K562 (cell line): ENCODE data around the gene DNALI1. TPM values are rescaled to one million over a fixed set of nuclear protein-coding genes. Genes with fewer than 3 reads are reported as not detected.

Source experiments
- BRD4 ChIP-seq: fragments of 200-600 bp; sonication (generic); IDR thresholded peaks from 2 replicates; pipeline ENCODE4 v1.6.1; 2017; ENCODE audit warnings: inconsistent platforms
- DDX20 ChIP-seq: fragments of 450-650 bp; IDR thresholded peaks from 2 replicates; pipeline ENCODE4 v1.6.1; 2016; ENCODE audit warnings: missing genetic modification characterization, low read depth, mild to moderate bottlenecking, missing compliant biosample characterization, moderate library complexity
- DMBX1 ChIP-seq: fragments of 250-450 bp; sonication (Bioruptor Pico); IDR thresholded peaks from 2 replicates; pipeline ENCODE4 v1.8.0; 2022; ENCODE audit warnings: inconsistent platforms, mild to moderate bottlenecking, moderate library complexity, borderline replicate concordance
- FIP1L1 ChIP-seq: fragments of 200-400 bp; formaldehyde crosslinking; IDR thresholded peaks from 2 replicates; pipeline ENCODE4 v1.6.1; 2018; ENCODE audit warnings: mild to moderate bottlenecking, low read depth, low read length; ENCODE audit not compliant: poor library complexity, severe bottlenecking
- FOXJ3 ChIP-seq: sonication (generic); formaldehyde crosslinking; IDR thresholded peaks from 2 replicates; pipeline ENCODE4 v1.4.0; 2020; ENCODE audit warnings: mild to moderate bottlenecking, missing genetic modification reagents
- L3MBTL2 ChIP-seq: fragments of 450-650 bp; IDR thresholded peaks from 2 replicates; pipeline ENCODE4 v1.6.1; 2016; ENCODE audit warnings: mild to moderate bottlenecking, moderate library complexity
- LCOR ChIP-seq: sonication (generic); formaldehyde crosslinking; IDR thresholded peaks from 2 replicates; pipeline ENCODE4 v1.8.0; 2022; ENCODE audit warnings: mild to moderate bottlenecking, missing genetic modification reagents
- MCM2 ChIP-seq: fragments of 450-650 bp; IDR thresholded peaks from 2 replicates; pipeline ENCODE4 v1.6.1; 2017; ENCODE audit warnings: low read depth, mild to moderate bottlenecking
- MTA1 ChIP-seq: fragments of 450-650 bp; IDR thresholded peaks from 2 replicates; pipeline ENCODE4 v1.6.1; 2017; ENCODE audit warnings: borderline replicate concordance
- MYC ChIP-seq, 2 experiments: fragments of 250-450 bp in 1 of 2; sonication (Bioruptor Pico) in 1 of 2; IDR thresholded peaks; 2 replicates each; pipeline versions ENCODE4 v1.5.1 to v1.6.1; 2012 to 2021; ENCODE audit warnings: low read depth in 2 of 2, borderline replicate concordance in 1 of 2, improper control_type of control experiment in 1 of 2, low read length in 1 of 2, mild to moderate bottlenecking in 1 of 2, moderate library complexity in 1 of 2
- NCOA2 ChIP-seq, 2 experiments: fragments of 450-650 bp; IDR thresholded peaks; 2 replicates each; pipeline ENCODE4 v1.6.1; 2018; ENCODE audit warnings: mild to moderate bottlenecking in 2 of 2, moderate library complexity in 1 of 2; ENCODE audit not compliant: partially characterized antibody in 2 of 2
- NEUROD1 ChIP-seq: fragments of 150-350 bp; IDR thresholded peaks from 2 replicates; pipeline ENCODE4 v1.6.1; 2014; ENCODE audit warnings: borderline replicate concordance, low read length, low read depth; ENCODE audit not compliant: partially characterized antibody
- NFRKB ChIP-seq: fragments of 450-650 bp; IDR thresholded peaks from 2 replicates; pipeline ENCODE4 v1.6.1; 2016; ENCODE audit warnings: low read depth
- NR1H2 ChIP-seq: sonication (generic); formaldehyde crosslinking; IDR thresholded peaks from 2 replicates; pipeline ENCODE4 v1.4.0; 2020; ENCODE audit warnings: mild to moderate bottlenecking, missing genetic modification reagents
- PCBP2 ChIP-seq: fragments of 200-400 bp; formaldehyde crosslinking; IDR thresholded peaks from 2 replicates; pipeline ENCODE4 v1.6.1; 2018; ENCODE audit warnings: low read length, low read depth, mild to moderate bottlenecking, moderate library complexity; ENCODE audit not compliant: poor library complexity, severe bottlenecking
- TARDBP ChIP-seq: fragments of 450-650 bp; IDR thresholded peaks from 2 replicates; pipeline ENCODE4 v1.6.1; 2016
- TFAM ChIP-seq: fragments of 250-450 bp; sonication (Bioruptor Pico); conservative IDR thresholded peaks from 2 replicates; pipeline ENCODE4 v1.5.0; 2021; ENCODE audit warnings: mild to moderate bottlenecking, moderate library complexity
- ZC3H8 ChIP-seq: fragments of 450-650 bp; IDR thresholded peaks from 2 replicates; pipeline ENCODE4 v1.6.1; 2017
- ZFP1 ChIP-seq: fragments of 450-650 bp; formaldehyde crosslinking; IDR thresholded peaks from 2 replicates; pipeline ENCODE4 v1.4.0; 2020; ENCODE audit warnings: mild to moderate bottlenecking, mixed read lengths
- ZNF165 ChIP-seq: fragments of 250-450 bp; sonication (Bioruptor Pico); IDR thresholded peaks from 2 replicates; pipeline ENCODE4 v1.4.0; 2020; ENCODE audit warnings: borderline replicate concordance
- ZNF561 ChIP-seq: fragments of 450-650 bp; formaldehyde crosslinking; conservative IDR thresholded peaks from 2 replicates; pipeline ENCODE4 v1.4.0; 2020; ENCODE audit warnings: mild to moderate bottlenecking, moderate library complexity
- ZNF589 ChIP-seq: fragments of 200-800 bp; sonication (Bioruptor generic); IDR thresholded peaks from 2 replicates; pipeline ENCODE4 v1.6.1; 2016; ENCODE audit warnings: low read depth, missing genetic modification characterization, missing compliant biosample characterization
- polyA plus RNA-seq, 8 experiments: library from polyadenylated mRNA; depleted of rRNA in 4 of 8; stranded (reverse) in 5 of 8; unstranded in 3 of 8; fragments of >200 nt; fragmentation: Nextera tagmentation in 2 of 8; fragmentation: Illumina TruSeq in 1 of 8; extraction: Ambion mirVana in 2 of 8; extraction: Trizol in 1 of 8; gene quantifications; 2 replicates each; pipeline versions ENCODE4 v1.2.1 to v1.2.3, GENCODE V29; 2011 to 2014; ENCODE audit warnings: inconsistent platforms in 1 of 8, missing spikeins in 1 of 8
- total RNA-seq, 7 experiments: library from RNA; depleted of rRNA in 6 of 7; stranded (reverse); fragments of >200 nt in 6 of 7; fragmentation: Illumina TruSeq in 2 of 7; extraction: Trizol in 2 of 7; gene quantifications; 2 replicates each; pipeline versions ENCODE4 v1.2.1 to v1.2.3, GENCODE V29; 2011 to 2021; ENCODE audit warnings: low replicate concordance in 1 of 7
- TF ChIP-seq, protein P1 (sequence below): sonication (generic); formaldehyde crosslinking; IDR thresholded peaks from 2 replicates; pipeline ENCODE4 v1.8.1; 2023; ENCODE audit warnings: mild to moderate bottlenecking, missing genetic modification reagents
- TF ChIP-seq, protein P2 (sequence below): sonication (generic); formaldehyde crosslinking; IDR thresholded peaks from 2 replicates; pipeline ENCODE4 v1.8.1; 2023; ENCODE audit warnings: mild to moderate bottlenecking, missing genetic modification reagents

Gene DNALI1
- total and polyA plus RNA-seq, 9 of the 15 experiments (the other 6 are each of a cell fraction or from before 2014, with no cell fraction given) = 0.87 to 5.6 (median 1.2) TPM

- TF ChIP-seq, protein P1, sequence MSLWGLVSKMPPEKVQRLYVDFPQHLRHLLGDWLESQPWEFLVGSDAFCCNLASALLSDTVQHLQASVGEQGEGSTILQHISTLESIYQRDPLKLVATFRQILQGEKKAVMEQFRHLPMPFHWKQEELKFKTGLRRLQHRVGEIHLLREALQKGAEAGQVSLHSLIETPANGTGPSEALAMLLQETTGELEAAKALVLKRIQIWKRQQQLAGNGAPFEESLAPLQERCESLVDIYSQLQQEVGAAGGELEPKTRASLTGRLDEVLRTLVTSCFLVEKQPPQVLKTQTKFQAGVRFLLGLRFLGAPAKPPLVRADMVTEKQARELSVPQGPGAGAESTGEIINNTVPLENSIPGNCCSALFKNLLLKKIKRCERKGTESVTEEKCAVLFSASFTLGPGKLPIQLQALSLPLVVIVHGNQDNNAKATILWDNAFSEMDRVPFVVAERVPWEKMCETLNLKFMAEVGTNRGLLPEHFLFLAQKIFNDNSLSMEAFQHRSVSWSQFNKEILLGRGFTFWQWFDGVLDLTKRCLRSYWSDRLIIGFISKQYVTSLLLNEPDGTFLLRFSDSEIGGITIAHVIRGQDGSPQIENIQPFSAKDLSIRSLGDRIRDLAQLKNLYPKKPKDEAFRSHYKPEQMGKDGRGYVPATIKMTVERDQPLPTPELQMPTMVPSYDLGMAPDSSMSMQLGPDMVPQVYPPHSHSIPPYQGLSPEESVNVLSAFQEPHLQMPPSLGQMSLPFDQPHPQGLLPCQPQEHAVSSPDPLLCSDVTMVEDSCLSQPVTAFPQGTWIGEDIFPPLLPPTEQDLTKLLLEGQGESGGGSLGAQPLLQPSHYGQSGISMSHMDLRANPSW (CRISPR knock-in tag) = 0 out of 2 replicates have a peak, but pooled peaks have one; percentile 67
- peak; percentile 94 for TF ChIP-seq MYC (IDR thresholded peaks at IDR 0.05; ENCODE audit: low read depth, low read length)
- no peak; the same call in 1 of the 2 replicates for TF ChIP-seq MYC (CRISPR knock-in tag; IDR thresholded peaks at IDR 0.05; ENCODE audit: borderline replicate concordance, low read depth)
- TF ChIP-seq ZFP1 (CRISPR knock-in tag) = no peak
- TF ChIP-seq NFRKB = peak; percentile 68; the same call in 1 of the 2 replicates
- TF ChIP-seq FOXJ3 (CRISPR knock-in tag) = no peak
- peak; percentile 71; the same call in 1 of the 2 replicates for TF ChIP-seq ZNF589
- TF ChIP-seq NR1H2 (CRISPR knock-in tag) = peak; percentile 58; the same call in 1 of the 2 replicates
- peak; percentile 37; the same call in 1 of the 2 replicates for TF ChIP-seq ZNF165 (CRISPR knock-in tag)
- TF ChIP-seq DMBX1 (CRISPR knock-in tag) = no peak; the same call in 1 of the 2 replicates
- TF ChIP-seq BRD4 = peak; percentile 14; the same call in 1 of the 2 replicates
- TF ChIP-seq ZC3H8 = no peak
- no peak for TF ChIP-seq LCOR (CRISPR knock-in tag)
- TF ChIP-seq, protein P2, sequence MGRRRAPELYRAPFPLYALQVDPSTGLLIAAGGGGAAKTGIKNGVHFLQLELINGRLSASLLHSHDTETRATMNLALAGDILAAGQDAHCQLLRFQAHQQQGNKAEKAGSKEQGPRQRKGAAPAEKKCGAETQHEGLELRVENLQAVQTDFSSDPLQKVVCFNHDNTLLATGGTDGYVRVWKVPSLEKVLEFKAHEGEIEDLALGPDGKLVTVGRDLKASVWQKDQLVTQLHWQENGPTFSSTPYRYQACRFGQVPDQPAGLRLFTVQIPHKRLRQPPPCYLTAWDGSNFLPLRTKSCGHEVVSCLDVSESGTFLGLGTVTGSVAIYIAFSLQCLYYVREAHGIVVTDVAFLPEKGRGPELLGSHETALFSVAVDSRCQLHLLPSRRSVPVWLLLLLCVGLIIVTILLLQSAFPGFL = no peak
- TF ChIP-seq PCBP2 = no peak
- TF ChIP-seq L3MBTL2 = peak; percentile 99
- TF ChIP-seq FIP1L1 = peak; percentile 97
- TF ChIP-seq MTA1 = no peak
- no peak for TF ChIP-seq ZNF561 (CRISPR knock-in tag)
- no peak for TF ChIP-seq MCM2
- TF ChIP-seq DDX20 (tag) = no peak
- no peak for TF ChIP-seq NCOA2 (IDR thresholded peaks at IDR 0.05; ENCODE audit: partially characterized antibody in 2 of 2)
- TF ChIP-seq TARDBP = 0 out of 2 replicates have a peak, but pooled peaks have one; percentile 60
- TF ChIP-seq TFAM (CRISPR knock-in tag) = no peak
- peak; percentile 51 for TF ChIP-seq NEUROD1
These were observed 42.2 kb upstream of the DNALI1 start, which contains the start of gene MEAF6 (continued) for GRCh38 chr1:37514350-37515184.
